GM19239 (cell line): Measurements from ENCODE around the gene LILRB4.
"Not testable (repeated sequence)": the region's sequence is repeated elsewhere in the genome, so short reads cannot be mapped to it uniquely, and the experiment has no call there.

ENCODE experiments used
- DNase-seq: peaks from one replicate; pipeline ENCODE4 v3.0.0; 2011; ENCODE audit warnings: low spot score; ENCODE audit not compliant: insufficient read length
- FAIRE-seq: peaks from 2 replicates; lab custom pipeline; 2011; peaks lifted over from hg19 to GRCh38; lab: Jason Lieb, UNC

LILRB4 gene

GRCh38 chr19:54646331-54646841, 16.4 kb upstream of the LILRB4 start:
- DNase-seq = no peak
- FAIRE-seq = no peak

GRCh38 chr19:54648129-54648528, 14.7 kb upstream of the LILRB4 start:
- DNase-seq (no peak), FAIRE-seq (no peak)

- FAIRE-seq = no peak
- DNase-seq = no peak
Observed at GRCh38 chr19:54650108-54650655, 12.6 kb upstream of the LILRB4 start.

GRCh38 chr19:54653181-54653809, 9.5 kb upstream of the LILRB4 start:
- FAIRE-seq = peak; percentile 83
- peak; percentile 45 for DNase-seq

- DNase-seq = no peak
- no peak for FAIRE-seq
Observed at GRCh38 chr19:54654447-54655321, 8.1 kb upstream of the LILRB4 start.

- DNase-seq = no peak
Observed at GRCh38 chr19:54659300-54659699, 3.5 kb upstream of the LILRB4 start.

GRCh38 chr19:54660306-54660705, 2.5 kb upstream of the LILRB4 start:
- DNase-seq (no peak), FAIRE-seq (no peak)

More at GRCh38 chr19:54659300-54659699, 3.5 kb upstream of the LILRB4 start:
- FAIRE-seq = peak; percentile 63

GRCh38 chr19:54660964-54661363, 1.8 kb upstream of the LILRB4 start:
- FAIRE-seq (peak; percentile 97), DNase-seq (peak; percentile 40)

GRCh38 chr19:54661846-54662481, 821 bp upstream of the LILRB4 start:
- DNase-seq (no peak), FAIRE-seq (peak; percentile 83)

- FAIRE-seq = no peak
- no peak for DNase-seq
Observed at GRCh38 chr19:54665530-54665929, 2.7 kb downstream of the LILRB4 start.

- FAIRE-seq (no peak), DNase-seq (no peak)
Observed at GRCh38 chr19:54667217-54667616, 4.4 kb downstream of the LILRB4 start.

GRCh38 chr19:54668353-54668752, 5.6 kb downstream of the LILRB4 start:
- no peak for FAIRE-seq
- DNase-seq = no peak

GRCh38 chr19:54670576-54671357, 8.0 kb downstream of the LILRB4 start:
- DNase-seq = no peak

GRCh38 chr19:54673222-54673621, 10.4 kb downstream of the LILRB4 start:
- FAIRE-seq (no peak), DNase-seq (no peak)

More at GRCh38 chr19:54670576-54671357, 8.0 kb downstream of the LILRB4 start:
- FAIRE-seq = no peak

GRCh38 chr19:54674021-54674617, 11.3 kb downstream of the LILRB4 start:
- DNase-seq = no peak
- FAIRE-seq = peak; percentile 88

- peak; percentile 37 for DNase-seq
- FAIRE-seq = peak; percentile 80
Observed at GRCh38 chr19:54676210-54676834, 13.5 kb downstream of the LILRB4 start.

GRCh38 chr19:54677217-54677616, 14.4 kb downstream of the LILRB4 start:
- no peak for DNase-seq
- FAIRE-seq = no peak

GRCh38 chr19:54681596-54681995, 18.8 kb downstream of the LILRB4 start:
- not testable (repeated sequence) for DNase-seq, FAIRE-seq
